ENCODE measurements around the gene SLC4A5. TPM values are rescaled to one million over a fixed set of nuclear protein-coding genes. Genes with fewer than 3 reads are reported as not detected.
A peak's percentile ranks its signal among the peaks of the same experiment; 100 is the strongest.

The SLC4A5 gene
- total and polyA plus RNA-seq, 11 donors: 0.36 to 4.1 (median 1.6) TPM

GRCh38 chr2:74223941-74224770 is 119.1 kb downstream of the SLC4A5 start:
- no peak for TF ChIP-seq POLR2A (IDR thresholded peaks at IDR 0.05)
- no peak for TF ChIP-seq CTCF (IDR thresholded peaks at IDR 0.05)
- DNase-seq: no peak
- WGBS, 4 donors: 94 to 97% (median 95%) methylated on average over 8 of the region's 8 CpGs
- Histone ChIP-seq H3K36me3 (peaks cover 0 to 5% (median 0%) of the 10 kb centered on the region in 9 donors), H3K9me3 (no peaks in the 10 kb centered on the region), H3K27ac (peak overlapping the region in 1 of 12 donors; percentile 35), H3K4me1 (peaks cover 0 to 22% (median 11%) of the 10 kb centered on the region in 12 donors), H3K4me3 (no peak overlapping the region), H3K27me3 (no peaks in the 10 kb centered on the region)
- no peak for ATAC-seq
- intact Hi-C loops (cut with DNase I): no loop called here

DNA sequence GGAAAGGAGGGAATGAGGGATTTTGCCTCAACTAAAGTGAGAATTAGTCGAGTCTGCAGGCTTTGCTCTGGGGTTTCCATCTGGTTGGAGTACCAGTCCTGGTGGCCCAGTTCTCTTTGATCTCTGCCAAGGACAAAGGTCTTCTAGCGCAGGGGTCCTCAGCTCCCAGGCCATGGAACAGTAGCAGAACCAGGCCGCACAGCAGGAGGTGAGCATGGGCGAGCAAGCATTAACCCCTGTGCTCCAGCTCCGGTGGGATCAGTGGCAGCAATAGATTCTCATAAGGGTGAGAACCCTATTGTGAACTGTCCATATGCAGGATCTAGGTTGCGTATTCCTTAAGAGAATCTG is 120.9 kb downstream of the SLC4A5 start:
- TF ChIP-seq POLR2A (IDR thresholded peaks at IDR 0.05) (no peak), CTCF (IDR thresholded peaks at IDR 0.05) (no peak)
- H3K4me1 ChIP-seq: peaks cover 0 to 21% (median 9%) of the 10 kb centered on the region in 12 donors
- H3K4me3 ChIP-seq: no peak overlapping the region
- no peak for DNase-seq
- no peak overlapping the region for H3K27ac ChIP-seq
- WGBS, 4 donors: 89 to 97% (median 93%) methylated on average over 6 of the region's 6 CpGs
- peaks cover 0 to 21% (median 0%) of the 10 kb centered on the region in 9 donors for H3K36me3 ChIP-seq
- no peaks in the 10 kb centered on the region for H3K9me3 ChIP-seq
- intact Hi-C loops (cut with DNase I): no loop called here
- H3K27me3 ChIP-seq: no peaks in the 10 kb centered on the region
- ATAC-seq: no peak

GRCh38 chr2:74221604-74222299 is 121.5 kb downstream of the SLC4A5 start:
- no peak overlapping the region for H3K27ac ChIP-seq
- no peak overlapping the region for H3K4me3 ChIP-seq
- 94 to 97% (median 95%) methylated on average over 6 of the region's 6 CpGs for WGBS, 4 donors
- DNase-seq (no peak), ATAC-seq (no peak)
- peaks cover 0 to 26% (median 2%) of the 10 kb centered on the region in 9 donors for H3K36me3 ChIP-seq
- TF ChIP-seq CTCF (IDR thresholded peaks at IDR 0.05) (no peak), POLR2A (IDR thresholded peaks at IDR 0.05) (no peak)
- H3K9me3 ChIP-seq: no peaks in the 10 kb centered on the region
- peaks cover 0 to 21% (median 7%) of the 10 kb centered on the region in 12 donors for H3K4me1 ChIP-seq
- intact Hi-C loops (cut with DNase I): no loop called here
- H3K27me3 ChIP-seq: no peaks in the 10 kb centered on the region

GRCh38 chr2:74221091-74221490 is 122.1 kb downstream of the SLC4A5 start:
- no peak for DNase-seq
- TF ChIP-seq POLR2A (IDR thresholded peaks at IDR 0.05): no peak
- TF ChIP-seq CTCF (IDR thresholded peaks at IDR 0.05): no peak
- 94 to 98% (median 97%) methylated on average over 6 of the region's 6 CpGs for WGBS, 4 donors
- Histone ChIP-seq H3K9me3 (no peaks in the 10 kb centered on the region), H3K4me1 (peaks cover 0 to 18% (median 5%) of the 10 kb centered on the region in 12 donors), H3K4me3 (no peak overlapping the region), H3K36me3 (peaks cover 0 to 33% (median 8%) of the 10 kb centered on the region in 9 donors), H3K27me3 (no peaks in the 10 kb centered on the region), H3K27ac (no peak overlapping the region)
- no peak for ATAC-seq
- intact Hi-C loops (cut with DNase I): no loop called here

Measured in heart left ventricle (tissue), 16 donors.